Naive thymus-derived CD4-positive, alpha-beta T cell (primary cell): ENCODE data around the gene EVA1B. TPM values are rescaled to one million over a fixed set of nuclear protein-coding genes. Genes with fewer than 3 reads are reported as not detected.

Experiments used
- ATAC-seq: fragments of 150-1000 bp; cut with Tn5 transposase; 2 replicates; pipeline ENCODE4 v1.10.0; 2021; ENCODE audit warnings: mild to moderate bottlenecking, moderate library complexity
- CTCF ChIA-PET: fragments of 350-600 bp; sonication (Branson Sonifier 250); formaldehyde crosslinking; loops from one replicate; lab custom pipeline; 2021; ENCODE audit warnings: antibody characterized with exemption; lab: Charles Lee
- POLR2A ChIA-PET: fragments of 350-600 bp; sonication (Branson Sonifier 250); formaldehyde crosslinking; loops from one replicate; lab custom pipeline; 2021; ENCODE audit warnings: antibody characterized with exemption, inconsistent platforms; lab: Charles Lee
- DNase-seq, 9 donors: peaks; one replicate each; pipeline versions ENCODE4 v3.0.0 to v3.0.0-alpha.2; 2020 to 2022; ENCODE audit warnings: mixed read lengths in 1 of 9
- H3K27ac ChIP-seq: one replicate; pipeline ENCODE4 v1.7.0; 2013; ENCODE audit warnings: mild to moderate bottlenecking, low read depth, low read length, moderate library complexity
- H3K27me3 ChIP-seq, 2 donors: one replicate each; pipeline ENCODE4 v1.7.0; 2013; ENCODE audit warnings: low read length in 2 of 2, mild to moderate bottlenecking in 2 of 2, moderate library complexity in 2 of 2; ENCODE audit not compliant: control insufficient read depth in 2 of 2, insufficient read depth in 2 of 2
- H3K36me3 ChIP-seq, 3 experiments: 1 replicate in 2 of 3; 2 replicates in 1 of 3; pipeline ENCODE4 v1.7.0; 2013; ENCODE audit warnings: low read length in 3 of 3, mild to moderate bottlenecking in 3 of 3, moderate library complexity in 1 of 3; ENCODE audit not compliant: insufficient read depth in 3 of 3, control insufficient read depth in 2 of 3
- H3K4me1 ChIP-seq, 2 donors: one replicate each; pipeline ENCODE4 v1.7.0; 2013; ENCODE audit warnings: low read length in 2 of 2, mild to moderate bottlenecking in 2 of 2, moderate library complexity in 1 of 2; ENCODE audit not compliant: control insufficient read depth in 2 of 2, insufficient read depth in 2 of 2
- H3K4me3 ChIP-seq: 2 replicates; pipeline ENCODE4 v1.7.0; 2013; ENCODE audit warnings: mild to moderate bottlenecking, low read length
- H3K9me3 ChIP-seq, 3 experiments: 1 replicate in 2 of 3; 2 replicates in 1 of 3; pipeline ENCODE4 v1.7.0; 2013; ENCODE audit warnings: low read length in 3 of 3; ENCODE audit not compliant: control insufficient read depth in 2 of 3
- H3K27ac Mint-ChIP-seq, 9 donors: one replicate each; pipeline ENCODE4 v1.8.0; 2020 to 2022; ENCODE audit warnings: mixed read lengths in 9 of 9, mild to moderate bottlenecking in 8 of 9, moderate library complexity in 5 of 9, inconsistent platforms in 2 of 9
- H3K27me3 Mint-ChIP-seq, 5 donors: one replicate each; pipeline ENCODE4 v1.8.0; 2021 to 2022; ENCODE audit warnings: mixed read lengths in 5 of 5, mild to moderate bottlenecking in 1 of 5
- H3K36me3 Mint-ChIP-seq, 5 donors: one replicate each; pipeline ENCODE4 v1.8.0; 2020 to 2022; ENCODE audit warnings: mixed read lengths in 5 of 5, mild to moderate bottlenecking in 3 of 5, inconsistent platforms in 1 of 5
- H3K4me1 Mint-ChIP-seq, 7 donors: one replicate each; pipeline ENCODE4 v1.8.0; 2020 to 2022; ENCODE audit warnings: mixed read lengths in 7 of 7, mild to moderate bottlenecking in 3 of 7, inconsistent platforms in 1 of 7
- H3K4me3 Mint-ChIP-seq, 10 donors: one replicate each; pipeline ENCODE4 v1.8.0; 2020 to 2022; ENCODE audit warnings: mild to moderate bottlenecking in 10 of 10, mixed read lengths in 10 of 10, moderate library complexity in 6 of 10, inconsistent platforms in 2 of 10
- H3K9me3 Mint-ChIP-seq, 11 donors: one replicate each; pipeline ENCODE4 v1.8.0; 2020 to 2022; ENCODE audit warnings: mixed read lengths in 11 of 11, mild to moderate bottlenecking in 4 of 11, inconsistent platforms in 1 of 11, moderate library complexity in 1 of 11
- intact Hi-C, 2 donors: fragments of 100-400 bp; cut with micrococcal nuclease; formaldehyde crosslinking; loops; one replicate each; pipeline ENCODE4 v1.15.1; 2023
- polyA plus RNA-seq, 2 donors: library from polyadenylated mRNA; unstranded; fragments of 300-500 nt; fragmentation: Illumina TruSeq; gene quantifications; one replicate each; pipeline ENCODE4 v1.2.3, GENCODE V29; 2021
- total RNA-seq, 6 experiments: library from RNA in 5 of 6; stranded (reverse) in 5 of 6; gene quantifications; 1 replicate in 5 of 6; 2 replicates in 1 of 6; pipeline ENCODE4 v1.2.3 and lab custom pipeline; 2021 to 2026

EVA1B gene
- total and polyA plus RNA-seq, 7 experiments from 2014 or later, result 0.43 to 12.5 (median 1.5) TPM

- ChIA-PET POLR2A (interaction anchor here (0.5 to 1.2 kb wide), 2 partner anchors 9 to 156 kb away, joined by 4 to 6 read pairs; no protein-coding TSS in a partner anchor), CTCF (interaction anchor here (0.7 to 0.8 kb wide), 2 partner anchors 90 to 234 kb away, joined by 3 read pairs; no protein-coding TSS in a partner anchor)
- peaks cover 8 to 18% (median 10%) of the 10 kb centered on the region in 3 experiments for H3K36me3 ChIP-seq
- no peaks in the 10 kb centered on the region for H3K9me3 ChIP-seq
- no peak overlapping the region for H3K27ac ChIP-seq
- Mint-ChIP-seq H3K4me1 (peaks cover 9 to 27% (median 20%) of the 10 kb centered on the region in 7 donors), H3K27me3 (no peaks in the 10 kb centered on the region), H3K9me3 (no peaks in the 10 kb centered on the region), H3K27ac (peak overlapping the region in 8 of 9 donors; percentile 21 to 94 (median 82)), H3K4me3 (no peak overlapping the region), H3K36me3 (peaks cover 0 to 7% (median 5%) of the 10 kb centered on the region in 5 donors)
- H3K4me3 ChIP-seq, result no peak overlapping the region
- ATAC-seq (no peak), DNase-seq (no peak)
- H3K4me1 ChIP-seq, result no peaks in the 10 kb centered on the region
- no peaks in the 10 kb centered on the region for H3K27me3 ChIP-seq
- intact Hi-C loops, result no loop called here
Measured at GRCh38 chr1:36279110-36279788, 44.2 kb downstream of the EVA1B start.

GRCh38 chr1:36276688-36277087 is 46.8 kb downstream of the EVA1B start:
- Mint-ChIP-seq H3K4me3 (no peak overlapping the region), H3K27ac (peak overlapping the region in 1 of 9 donors; percentile 56), H3K27me3 (no peaks in the 10 kb centered on the region), H3K9me3 (no peaks in the 10 kb centered on the region), H3K36me3 (peaks cover 0 to 13% (median 5%) of the 10 kb centered on the region in 5 donors), H3K4me1 (peaks cover 6 to 33% (median 25%) of the 10 kb centered on the region in 7 donors)
- H3K36me3 ChIP-seq, result peaks cover 0 to 16% (median 5%) of the 10 kb centered on the region in 3 experiments
- no peak overlapping the region for H3K4me3 ChIP-seq
- no peaks in the 10 kb centered on the region for H3K27me3 ChIP-seq
- H3K9me3 ChIP-seq, result no peaks in the 10 kb centered on the region
- CTCF ChIA-PET, result no interaction called here
- DNase-seq, result no peak
- H3K27ac ChIP-seq, result no peak overlapping the region
- intact Hi-C loops, result no loop called here
- H3K4me1 ChIP-seq, result no peaks in the 10 kb centered on the region
- POLR2A ChIA-PET, result interaction anchor here (0.6 kb wide), 1 partner anchor 16 kb away, joined by 5 read pairs; no protein-coding TSS in a partner anchor
- ATAC-seq, result no peak

GRCh38 chr1:36274201-36274600 is 49.2 kb downstream of the EVA1B start:
- H3K4me3 Mint-ChIP-seq, result no peak overlapping the region
- no peaks in the 10 kb centered on the region for H3K27me3 Mint-ChIP-seq
- intact Hi-C loops, result no loop called here
- peak overlapping the region in 3 of 9 donors; percentile 9 to 54 (median 17) for H3K27ac Mint-ChIP-seq
- DNase-seq, result no peak
- ChIA-PET CTCF (interaction anchor here (0.6 to 1.9 kb wide), 3 partner anchors 11 to 516 kb away, joined by 3 to 5 read pairs (median 5); no protein-coding TSS in a partner anchor), POLR2A (interaction anchor here (0.6 to 1.6 kb wide), 3 partner anchors 12 to 64 kb away, joined by 3 read pairs; partner anchors contain the start of gene EVA1B)
- H3K4me1 Mint-ChIP-seq, result peaks cover 5 to 25% (median 20%) of the 10 kb centered on the region in 7 donors
- ATAC-seq, result no peak
- no peaks in the 10 kb centered on the region for H3K9me3 ChIP-seq
- H3K4me1 ChIP-seq, result no peaks in the 10 kb centered on the region
- H3K27me3 ChIP-seq, result no peaks in the 10 kb centered on the region
- H3K9me3 Mint-ChIP-seq, result no peaks in the 10 kb centered on the region
- no peak overlapping the region for H3K27ac ChIP-seq
- H3K36me3 Mint-ChIP-seq, result peaks cover 0 to 20% (median 7%) of the 10 kb centered on the region in 5 donors
- peaks cover 0 to 30% (median 6%) of the 10 kb centered on the region in 3 experiments for H3K36me3 ChIP-seq
- H3K4me3 ChIP-seq, result no peak overlapping the region

GRCh38 chr1:36273024-36273423 is 50.4 kb downstream of the EVA1B start:
- no peaks in the 10 kb centered on the region for H3K9me3 ChIP-seq
- Mint-ChIP-seq H3K27ac (peak overlapping the region in 5 of 9 donors; percentile 13 to 49 (median 45)), H3K27me3 (no peaks in the 10 kb centered on the region), H3K9me3 (no peaks in the 10 kb centered on the region), H3K36me3 (peaks cover 0 to 23% (median 7%) of the 10 kb centered on the region in 5 donors), H3K4me1 (peaks cover 7 to 26% (median 20%) of the 10 kb centered on the region in 7 donors), H3K4me3 (no peak overlapping the region)
- no peak for DNase-seq
- no peak overlapping the region for H3K27ac ChIP-seq
- no peak overlapping the region for H3K4me3 ChIP-seq
- no peaks in the 10 kb centered on the region for H3K27me3 ChIP-seq
- H3K36me3 ChIP-seq, result peaks cover 0 to 34% (median 6%) of the 10 kb centered on the region in 3 experiments
- CTCF ChIA-PET, result interaction anchor here (1.9 kb wide), 1 partner anchor 13 kb away, joined by 5 read pairs; no protein-coding TSS in a partner anchor
- intact Hi-C loops, result no loop called here
- no peaks in the 10 kb centered on the region for H3K4me1 ChIP-seq
- ATAC-seq, result no peak
- POLR2A ChIA-PET, result interaction anchor here (1.6 kb wide), 1 partner anchor 66 kb away, joined by 3 read pairs; no protein-coding TSS in a partner anchor

Other genes with a start within 250 kb of the EVA1B start
- gene TEKT2, start 239.6 kb downstream of the EVA1B start, total RNA-seq, result under 1 TPM in 2 of 5 experiments, not detected in 3; 0.71 to 0.93 TPM
- not detected for gene TEKT2, start 239.6 kb downstream of the EVA1B start, polyA plus RNA-seq
- 10 to 100 TPM; 18.0 to 30.2 (median 24.2) TPM for gene ADPRS, start 234.8 kb downstream of the EVA1B start, total RNA-seq
- gene ADPRS, start 234.8 kb downstream of the EVA1B start, polyA plus RNA-seq, result 10 to 100 TPM; 18.3 to 35.4 TPM
- gene COL8A2, start 198.4 kb downstream of the EVA1B start, total RNA-seq, result 1 to 10 TPM in 1 of 5 experiments, under 1 TPM in 3, not detected in 1; 0.05 to 2.5 (median 0.20) TPM
- gene COL8A2, start 198.4 kb downstream of the EVA1B start, polyA plus RNA-seq, result not detected
- 10 to 100 TPM; 32.1 to 60.5 (median 47.2) TPM for gene TRAPPC3, start 174.2 kb downstream of the EVA1B start, total RNA-seq
- gene TRAPPC3, start 174.2 kb downstream of the EVA1B start, polyA plus RNA-seq, result 100 to 1,000 TPM in 1 of 2 donors, 10 to 100 TPM in 1; 98.6 to 110 TPM
- gene MAP7D1, start 167.5 kb downstream of the EVA1B start, total RNA-seq, result 100 to 1,000 TPM; 156 to 257 (median 235) TPM
- gene MAP7D1, start 167.5 kb downstream of the EVA1B start, polyA plus RNA-seq, result 10 to 100 TPM; 15.2 to 55.0 TPM
- gene THRAP3, start 99.2 kb downstream of the EVA1B start, total RNA-seq, result 100 to 1,000 TPM in 3 of 5 experiments, 10 to 100 TPM in 2; 62.1 to 138 (median 122) TPM
- gene THRAP3, start 99.2 kb downstream of the EVA1B start, polyA plus RNA-seq, result 100 to 1,000 TPM in 1 of 2 donors, 10 to 100 TPM in 1; 99.7 to 112 TPM
- gene SH3D21, start 17.3 kb downstream of the EVA1B start, total RNA-seq, result 10 to 100 TPM in 1 of 5 experiments, 1 to 10 TPM in 4; 2.7 to 21.7 (median 3.1) TPM
- gene SH3D21, start 17.3 kb downstream of the EVA1B start, polyA plus RNA-seq, result under 1 TPM; 0.17 to 0.37 TPM
- gene STK40, start 62.3 kb upstream of the EVA1B start, total RNA-seq, result 10 to 100 TPM; 27.6 to 56.8 (median 48.2) TPM
- 10 to 100 TPM; 28.0 to 43.1 TPM for gene STK40, start 62.3 kb upstream of the EVA1B start, polyA plus RNA-seq
- 10 to 100 TPM; 21.9 to 49.7 (median 35.7) TPM for gene LSM10, start 74.3 kb upstream of the EVA1B start, total RNA-seq
- gene LSM10, start 74.3 kb upstream of the EVA1B start, polyA plus RNA-seq, result 100 to 1,000 TPM; 106 to 144 TPM
- 1 to 10 TPM in 2 of 5 experiments, under 1 TPM in 3; 0.65 to 2.0 (median 0.93) TPM for gene OSCP1, start 126.8 kb upstream of the EVA1B start, total RNA-seq
- 1 to 10 TPM; 1.3 to 1.4 TPM for gene OSCP1, start 126.8 kb upstream of the EVA1B start, polyA plus RNA-seq
- 10 to 100 TPM; 30.2 to 84.0 (median 36.3) TPM for gene MRPS15, start 140.7 kb upstream of the EVA1B start, total RNA-seq
- 10 to 100 TPM; 86.2 to 86.5 TPM for gene MRPS15, start 140.7 kb upstream of the EVA1B start, polyA plus RNA-seq
- gene CSF3R, start 159.3 kb upstream of the EVA1B start, total RNA-seq, result 100 to 1,000 TPM in 1 of 5 experiments, 10 to 100 TPM in 1, 1 to 10 TPM in 2, under 1 TPM in 1; 0.80 to 182 (median 1.3) TPM
- under 1 TPM; 0.14 to 0.21 TPM for gene CSF3R, start 159.3 kb upstream of the EVA1B start, polyA plus RNA-seq